HG03066 (cell line): ENCODE measurements around the gene FGFR4.

Experiments used
- ATAC-seq: cut with Tn5 transposase; IDR thresholded peaks from one replicate; pipeline ENCODE4 v1.9.1; 2021; ENCODE audit warnings: low read depth; ENCODE audit not compliant: unreplicated experiment

Gene FGFR4

GRCh38 chr5:177083357-177083756, 3.4 kb upstream of the FGFR4 start:
- ATAC-seq, result no peak

- ATAC-seq, result no peak
Observed at GRCh38 chr5:177084175-177084574, 2.5 kb upstream of the FGFR4 start.

GRCh38 chr5:177085985-177086653, 596 bp upstream of the FGFR4 start:
- no peak for ATAC-seq

- no peak for ATAC-seq
Observed at GRCh38 chr5:177087398-177088005, 787 bp downstream of the FGFR4 start.

- ATAC-seq, result no peak
Observed at GRCh38 chr5:177089127-177089526, 2.4 kb downstream of the FGFR4 start.

GRCh38 chr5:177089825-177090641, 3.3 kb downstream of the FGFR4 start:
- no peak for ATAC-seq

GRCh38 chr5:177090813-177091212, 4.1 kb downstream of the FGFR4 start:
- ATAC-seq, result no peak

GRCh38 chr5:177091232-177091631, 4.5 kb downstream of the FGFR4 start:
- no peak for ATAC-seq

- ATAC-seq, result no peak
Observed at GRCh38 chr5:177092178-177093081, 5.7 kb downstream of the FGFR4 start.

- ATAC-seq, result no peak
Observed at GRCh38 chr5:177093082-177093712, 6.5 kb downstream of the FGFR4 start.

GRCh38 chr5:177093803-177094202, 7.1 kb downstream of the FGFR4 start:
- no peak for ATAC-seq

GRCh38 chr5:177094224-177095087, 7.7 kb downstream of the FGFR4 start:
- ATAC-seq, result no peak

GRCh38 chr5:177095088-177095669, 8.5 kb downstream of the FGFR4 start:
- ATAC-seq, result no peak

- no peak for ATAC-seq
Observed at GRCh38 chr5:177096162-177097015, 9.7 kb downstream of the FGFR4 start.

- ATAC-seq, result no peak
Observed at GRCh38 chr5:177097016-177097985, 10.6 kb downstream of the FGFR4 start.

- ATAC-seq, result no peak
Observed at GRCh38 chr5:177098120-177098469, 11.4 kb downstream of the FGFR4 start.
